GM21528 (cell line): Measurements from ENCODE around the gene DEPP1.

Experiments used
- ATAC-seq: cut with Tn5 transposase; IDR thresholded peaks from one replicate; pipeline ENCODE4 v1.9.1; 2021; ENCODE audit warnings: mild to moderate bottlenecking, moderate library complexity; ENCODE audit not compliant: unreplicated experiment, low FRiP score

DEPP1 gene

GRCh38 chr10:44935201-44935965 lies 43.2 kb downstream of the DEPP1 start:
- ATAC-seq = no peak

- ATAC-seq = no peak
Measured at GRCh38 chr10:44934416-44935200, 44.0 kb downstream of the DEPP1 start.

- no peak for ATAC-seq
Measured at GRCh38 chr10:44933451-44934321, 44.9 kb downstream of the DEPP1 start.

GRCh38 chr10:44932517-44933450 lies 45.8 kb downstream of the DEPP1 start:
- ATAC-seq = peak; percentile 94

GRCh38 chr10:44931621-44932516 lies 46.7 kb downstream of the DEPP1 start:
- ATAC-seq = no peak

GRCh38 chr10:44930904-44931620 lies 47.5 kb downstream of the DEPP1 start:
- no peak for ATAC-seq

GRCh38 chr10:44929356-44930255 lies 49.0 kb downstream of the DEPP1 start:
- no peak for ATAC-seq

- ATAC-seq = no peak
Measured at GRCh38 chr10:44928462-44928861, 50.1 kb downstream of the DEPP1 start.

GRCh38 chr10:44927352-44927751 lies 51.3 kb downstream of the DEPP1 start:
- no peak for ATAC-seq

- no peak for ATAC-seq
Measured at GRCh38 chr10:44926751-44927351, 51.8 kb downstream of the DEPP1 start.
